Body of pancreas (tissue), 4 donors: ENCODE data around the gene BAG1. TPM values are rescaled to one million over a fixed set of nuclear protein-coding genes. Genes with fewer than 3 reads are reported as not detected.

Experiments used
- ATAC-seq: fragments of 150-250 bp; one replicate; pipeline ENCODE4 v1.9.1; 2016
- DNase-seq, 4 donors: peaks; one replicate each; pipeline ENCODE4 v3.0.0-alpha.2; 2019
- H3K27ac ChIP-seq, 4 donors: fragments of 200-600 bp; sonication (generic); 1 replicate in 3 of 4; 2 replicates in 1 of 4; pipeline versions ENCODE4 v1.5.1 to v1.6.1; 2016 to 2019; ENCODE audit warnings: mild to moderate bottlenecking in 1 of 4, mixed read lengths in 1 of 4, moderate library complexity in 1 of 4
- H3K27me3 ChIP-seq, 2 donors: fragments of 200-600 bp; sonication (generic); one replicate each; pipeline ENCODE4 v1.6.0; 2016; ENCODE audit warnings: mild to moderate bottlenecking in 1 of 2
- H3K36me3 ChIP-seq, 2 donors: fragments of 200-600 bp; sonication (generic); replicated peaks in 1 of 2; 2 replicates each; pipeline ENCODE4 v1.5.1; 2016; ENCODE audit warnings: low read depth in 2 of 2; ENCODE audit not compliant: insufficient read depth in 1 of 2
- H3K4me1 ChIP-seq: fragments of 200-600 bp; sonication (generic); one replicate; pipeline ENCODE4 v1.6.0; 2016
- H3K4me3 ChIP-seq, 2 donors: fragments of 200-600 bp; sonication (generic); 1 replicate in 1 of 2; 2 replicates in 1 of 2; pipeline ENCODE4 v1.5.1; 2016 to 2019
- H3K9me3 ChIP-seq, 3 donors: fragments of 200-600 bp; sonication (generic); 1 replicate in 2 of 3; 2 replicates in 1 of 3; pipeline ENCODE4 v1.5.1; 2016
- POLR2A ChIP-seq, 3 donors: fragments of 450-650 bp; IDR thresholded peaks; one replicate each; pipeline ENCODE4 v1.6.1; 2016; ENCODE audit warnings: antibody characterized with exemption in 3 of 3, mild to moderate bottlenecking in 2 of 3
- WGBS, 2 donors: methylation state at CpG; one replicate each; pipeline ENCODE4 v1.1.5; 2017; 5-methylcytosine and 5-hydroxymethylcytosine counted together
- intact Hi-C: fragments of 100-400 bp; cut with DNase I; formaldehyde crosslinking; loops from one replicate; pipeline ENCODE4 v1.15.1; 2023
- total RNA-seq, 2 donors: library from RNA; depleted of rRNA; stranded (reverse); fragments of >200 nt; gene quantifications; one replicate each; pipeline ENCODE4 v1.1.0, GENCODE V29; 2016
- TF ChIP-seq, protein P1 (sequence below), 7 experiments: fragments of 450-650 bp in 4 of 7; fragments of 200-600 bp in 3 of 7; sonication (generic) in 3 of 7; IDR thresholded peaks; one replicate each; pipeline ENCODE4 v1.5.1; 2016 to 2019; ENCODE audit warnings: antibody characterized with exemption in 7 of 7

Gene BAG1
- total RNA-seq, 2 donors from 2014 or later: 46.5 to 80.2 TPM

DNA sequence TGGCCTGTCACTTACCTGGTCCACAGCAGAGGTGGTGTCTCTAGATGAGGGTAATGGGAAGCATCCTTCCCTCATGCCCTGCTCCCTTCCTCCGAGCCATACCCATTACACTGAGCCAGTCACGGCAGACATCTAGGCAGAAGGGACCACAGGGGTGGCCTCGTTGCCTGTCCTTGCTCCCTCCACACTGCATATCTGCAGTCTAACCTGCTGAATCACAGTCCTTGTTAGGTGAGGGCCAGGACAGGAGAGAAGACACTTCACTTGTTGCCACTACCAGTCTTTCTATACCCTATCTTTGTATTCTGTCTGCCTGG is 43.0 kb downstream of the BAG1 start:
- WGBS, 2 donors: 70 to 87% methylated on average over 3 of the region's 3 CpGs
- H3K36me3 ChIP-seq: no peaks in the 10 kb centered on the region
- no peaks in the 10 kb centered on the region for H3K9me3 ChIP-seq
- no peak overlapping the region for H3K27ac ChIP-seq
- no peaks in the 10 kb centered on the region for H3K27me3 ChIP-seq
- ATAC-seq (no peak), DNase-seq (no peak)
- peaks cover 4% of the 10 kb centered on the region for H3K4me1 ChIP-seq
- TF ChIP-seq, protein P1, sequence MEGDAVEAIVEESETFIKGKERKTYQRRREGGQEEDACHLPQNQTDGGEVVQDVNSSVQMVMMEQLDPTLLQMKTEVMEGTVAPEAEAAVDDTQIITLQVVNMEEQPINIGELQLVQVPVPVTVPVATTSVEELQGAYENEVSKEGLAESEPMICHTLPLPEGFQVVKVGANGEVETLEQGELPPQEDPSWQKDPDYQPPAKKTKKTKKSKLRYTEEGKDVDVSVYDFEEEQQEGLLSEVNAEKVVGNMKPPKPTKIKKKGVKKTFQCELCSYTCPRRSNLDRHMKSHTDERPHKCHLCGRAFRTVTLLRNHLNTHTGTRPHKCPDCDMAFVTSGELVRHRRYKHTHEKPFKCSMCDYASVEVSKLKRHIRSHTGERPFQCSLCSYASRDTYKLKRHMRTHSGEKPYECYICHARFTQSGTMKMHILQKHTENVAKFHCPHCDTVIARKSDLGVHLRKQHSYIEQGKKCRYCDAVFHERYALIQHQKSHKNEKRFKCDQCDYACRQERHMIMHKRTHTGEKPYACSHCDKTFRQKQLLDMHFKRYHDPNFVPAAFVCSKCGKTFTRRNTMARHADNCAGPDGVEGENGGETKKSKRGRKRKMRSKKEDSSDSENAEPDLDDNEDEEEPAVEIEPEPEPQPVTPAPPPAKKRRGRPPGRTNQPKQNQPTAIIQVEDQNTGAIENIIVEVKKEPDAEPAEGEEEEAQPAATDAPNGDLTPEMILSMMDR (IDR thresholded peaks at IDR 0.05): no peak
- TF ChIP-seq POLR2A (IDR thresholded peaks at IDR 0.05): no peak
- no peak overlapping the region for H3K4me3 ChIP-seq
- intact Hi-C loops: loop anchor here (5.0 kb wide), 1 partner anchor 139 kb away; no protein-coding TSS in a partner anchor

DNA sequence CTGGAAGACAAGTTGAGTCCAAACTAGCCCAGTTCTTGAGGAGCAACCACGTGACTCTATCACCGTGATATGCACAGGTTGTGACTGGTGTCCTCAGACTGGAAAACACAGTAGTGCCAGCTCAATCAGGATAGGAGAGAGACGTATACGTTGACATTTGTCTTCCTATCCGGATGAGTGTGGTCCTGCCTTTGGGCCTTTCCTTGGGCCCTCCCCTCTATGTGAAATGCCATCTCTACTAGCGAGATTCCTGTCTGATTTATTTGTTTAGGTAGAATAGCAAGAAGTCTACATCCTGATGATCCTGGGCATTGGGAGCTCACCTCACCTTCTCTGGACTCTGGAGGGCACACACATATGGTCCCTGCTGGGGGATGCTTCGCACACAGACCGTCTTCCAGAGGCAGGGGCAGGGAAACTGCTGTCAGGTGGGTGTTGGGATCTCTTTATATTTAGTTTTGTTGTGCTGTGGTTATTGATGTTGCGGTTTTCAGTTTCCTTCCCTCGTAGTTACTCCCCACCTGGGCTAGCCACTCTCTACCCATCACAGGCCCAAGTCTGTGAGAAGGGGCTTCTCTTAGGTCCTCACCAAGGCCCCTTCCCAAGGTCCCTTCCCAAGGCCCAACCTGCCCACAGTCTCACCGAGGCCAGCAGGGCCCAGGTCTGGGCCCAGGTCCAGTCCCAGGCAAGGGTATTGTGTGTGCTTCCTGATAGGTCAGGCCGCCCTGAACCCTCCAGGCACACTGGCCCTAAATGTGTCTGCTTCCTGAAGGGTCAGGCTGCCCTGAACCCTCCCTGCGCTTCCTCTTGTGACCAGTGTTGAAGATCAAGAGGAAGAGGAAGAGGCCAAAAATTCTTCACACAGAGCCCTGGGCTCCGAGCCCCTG is 43.6 kb downstream of the BAG1 start:
- no peak overlapping the region for H3K27ac ChIP-seq
- H3K4me1 ChIP-seq: peaks cover 4% of the 10 kb centered on the region
- TF ChIP-seq POLR2A (IDR thresholded peaks at IDR 0.05): no peak
- TF ChIP-seq, protein P1 (IDR thresholded peaks at IDR 0.05): no peak
- WGBS, 2 donors: 72 to 74% methylated on average over 13 to 14 of the region's 14 CpGs
- intact Hi-C loops: loop anchor here (5.0 kb wide), 1 partner anchor 139 kb away; no protein-coding TSS in a partner anchor
- peak in 1 of 4 donors; percentile 18 for DNase-seq
- no peak overlapping the region for H3K4me3 ChIP-seq
- H3K36me3 ChIP-seq: no peaks in the 10 kb centered on the region
- no peak for ATAC-seq
- H3K27me3 ChIP-seq: no peaks in the 10 kb centered on the region
- no peaks in the 10 kb centered on the region for H3K9me3 ChIP-seq

DNA sequence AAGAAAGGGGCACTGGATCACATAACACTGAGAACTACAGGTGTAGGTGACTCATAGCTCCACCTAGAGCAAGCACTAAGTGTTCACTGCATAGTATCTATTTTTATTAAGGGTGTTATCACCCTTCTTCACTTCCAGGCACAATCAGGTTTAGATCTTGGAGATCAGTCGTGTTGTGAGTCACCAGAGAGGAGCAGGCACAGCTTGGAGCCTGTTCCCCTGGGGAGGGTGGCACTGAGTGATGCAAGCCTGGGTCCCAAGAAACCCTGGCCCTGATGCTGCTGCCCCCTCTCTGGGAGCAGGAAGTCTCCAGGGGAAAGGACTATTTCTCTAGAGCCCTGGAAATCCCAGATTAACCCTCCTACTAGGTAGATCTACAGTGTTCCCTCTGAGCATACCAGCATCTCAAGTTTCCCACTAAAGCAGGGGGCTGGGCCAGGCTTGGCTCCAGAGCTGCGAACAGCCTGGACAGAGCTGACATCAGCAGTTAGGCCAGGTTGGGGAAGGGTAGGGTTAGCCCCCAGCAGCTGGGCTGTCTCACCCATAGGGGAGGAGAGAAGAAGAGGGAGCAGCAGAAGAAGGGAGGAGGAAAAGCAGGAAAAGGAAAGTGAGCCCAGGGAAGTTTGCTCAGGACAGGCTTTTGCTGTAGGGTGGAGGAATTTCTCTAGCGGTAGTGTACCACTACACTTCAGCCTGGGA is 52.7 kb downstream of the BAG1 start:
- ATAC-seq: no peak
- H3K27ac ChIP-seq: no peak overlapping the region
- no peaks in the 10 kb centered on the region for H3K27me3 ChIP-seq
- 63 to 68% methylated on average over 3 of the region's 3 CpGs for WGBS, 2 donors
- H3K9me3 ChIP-seq: no peaks in the 10 kb centered on the region
- H3K4me3 ChIP-seq: no peak overlapping the region
- TF ChIP-seq POLR2A (IDR thresholded peaks at IDR 0.05): no peak
- TF ChIP-seq, protein P1 (IDR thresholded peaks at IDR 0.05): no peak
- H3K4me1 ChIP-seq: no peaks in the 10 kb centered on the region
- intact Hi-C loops: no loop called here
- H3K36me3 ChIP-seq: no peaks in the 10 kb centered on the region
- DNase-seq: no peak

DNA sequence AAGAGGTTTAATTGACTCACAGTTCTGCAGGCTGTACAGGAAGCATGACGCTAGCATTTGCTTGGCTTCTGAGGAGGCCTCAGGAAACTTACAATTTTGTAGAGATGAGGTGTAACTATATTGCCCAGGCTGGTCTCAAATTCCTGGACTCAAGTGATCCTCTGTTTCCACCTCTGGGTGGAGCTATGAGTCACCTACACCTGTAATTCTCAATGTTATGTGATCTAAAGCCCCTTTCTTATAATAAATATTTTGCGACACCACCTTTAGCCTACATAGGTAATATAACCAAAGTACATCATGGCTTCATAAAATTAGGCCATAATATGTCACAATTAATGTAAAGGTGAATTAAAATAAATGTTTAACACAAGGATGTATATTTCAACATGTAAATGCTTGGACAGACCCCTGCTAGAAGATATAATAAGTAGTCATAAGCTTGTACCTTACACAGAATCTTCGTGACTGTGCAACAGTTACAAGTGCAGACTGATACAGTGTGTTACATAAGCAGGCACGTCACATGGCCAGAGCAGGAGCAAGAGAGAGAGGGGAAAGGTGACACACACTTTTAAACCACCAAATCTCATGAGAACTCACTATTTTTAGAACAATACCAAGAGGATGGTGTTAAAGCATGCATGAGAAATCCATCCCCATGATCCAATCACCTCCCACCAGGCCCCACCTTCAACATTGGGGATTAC is 54.3 kb downstream of the BAG1 start:
- Histone ChIP-seq H3K4me1 (no peaks in the 10 kb centered on the region), H3K9me3 (no peaks in the 10 kb centered on the region), H3K27ac (no peak overlapping the region), H3K4me3 (no peak overlapping the region), H3K27me3 (no peaks in the 10 kb centered on the region), H3K36me3 (no peaks in the 10 kb centered on the region)
- ATAC-seq (no peak), DNase-seq (no peak)
- 79 to 96% methylated on average over 4 of the region's 4 CpGs for WGBS, 2 donors
- intact Hi-C loops: no loop called here
- TF ChIP-seq, protein P1 (IDR thresholded peaks at IDR 0.05): no peak
- TF ChIP-seq POLR2A (IDR thresholded peaks at IDR 0.05): no peak
